ENCODE data around the gene ANKRD44.

Gene ANKRD44

DNA sequence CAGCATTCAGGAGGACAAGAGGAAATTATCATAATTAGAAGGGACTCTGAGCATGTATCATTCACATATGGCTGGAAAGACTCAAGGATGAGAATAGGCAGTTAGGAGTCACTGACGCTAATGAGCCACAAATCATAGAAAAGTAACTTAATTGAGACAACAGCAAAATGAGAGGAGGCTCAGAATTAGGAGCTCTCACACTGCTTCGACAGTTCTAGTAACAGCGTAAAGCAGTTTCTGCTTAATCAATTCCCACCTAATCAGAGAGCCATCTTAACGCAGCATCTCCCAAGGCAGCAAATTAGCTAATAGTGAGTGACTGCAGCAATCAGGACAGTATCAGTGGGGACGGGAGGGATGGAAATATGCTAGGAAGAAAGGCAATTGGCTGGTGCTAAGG lies 32.8 kb downstream of the ANKRD44 start:
- H3K4me3 ChIP-seq (ENCODE audit: low read depth, low read length) = no peak overlapping the region
- TF ChIP-seq CTCF (IDR thresholded peaks at IDR 0.05; ENCODE audit: low read depth, low read length) = no peak

DNA sequence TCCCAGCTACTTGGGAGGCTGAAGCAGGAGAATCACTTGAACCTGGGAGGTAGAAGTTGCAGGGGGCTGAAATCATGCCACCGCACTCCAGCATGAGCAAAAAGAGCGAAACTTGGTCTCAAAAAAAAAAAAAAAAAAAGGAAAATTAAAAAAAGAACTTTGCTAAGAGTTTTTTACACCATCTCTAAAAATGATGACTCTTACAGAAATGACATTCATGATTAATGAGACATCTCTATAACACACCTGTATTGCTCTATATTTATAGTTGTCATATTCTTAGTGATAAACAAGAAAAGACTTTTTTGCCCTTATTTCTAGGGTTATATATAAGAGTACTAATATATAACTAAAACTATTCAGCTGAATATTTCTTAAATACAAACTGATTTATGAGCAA lies 34.4 kb downstream of the ANKRD44 start:
- no peak overlapping the region for H3K4me3 ChIP-seq (ENCODE audit: low read depth, low read length)
- no peak for TF ChIP-seq CTCF (IDR thresholded peaks at IDR 0.05; ENCODE audit: low read depth, low read length)

GRCh38 chr2:197274937-197275336 lies 35.6 kb downstream of the ANKRD44 start:
- no peak for TF ChIP-seq CTCF (IDR thresholded peaks at IDR 0.05; ENCODE audit: low read depth, low read length)
- no peak overlapping the region for H3K4me3 ChIP-seq (ENCODE audit: low read depth, low read length)

DNA sequence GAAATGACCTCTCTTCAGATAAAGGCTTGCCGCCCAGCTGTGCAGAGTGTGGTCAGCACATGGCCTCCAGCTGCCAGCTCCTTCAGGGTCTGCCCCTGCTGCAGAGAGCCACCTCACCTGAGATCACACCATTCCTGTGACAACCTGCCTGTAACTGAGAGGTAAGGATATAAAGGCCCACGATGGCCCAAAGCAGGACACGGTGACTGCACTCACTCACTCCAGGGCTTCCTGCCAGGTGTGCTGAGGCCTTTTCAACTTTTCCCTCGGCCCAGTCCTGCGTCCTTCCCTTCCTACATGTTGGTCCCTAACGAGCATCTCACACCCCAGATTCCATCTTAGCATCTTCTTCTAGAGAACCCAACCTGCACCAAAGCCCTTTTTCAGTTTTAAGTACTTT lies 36.2 kb downstream of the ANKRD44 start:
- no peak for TF ChIP-seq CTCF (IDR thresholded peaks at IDR 0.05; ENCODE audit: low read depth, low read length)
- no peak overlapping the region for H3K4me3 ChIP-seq (ENCODE audit: low read depth, low read length)

DNA sequence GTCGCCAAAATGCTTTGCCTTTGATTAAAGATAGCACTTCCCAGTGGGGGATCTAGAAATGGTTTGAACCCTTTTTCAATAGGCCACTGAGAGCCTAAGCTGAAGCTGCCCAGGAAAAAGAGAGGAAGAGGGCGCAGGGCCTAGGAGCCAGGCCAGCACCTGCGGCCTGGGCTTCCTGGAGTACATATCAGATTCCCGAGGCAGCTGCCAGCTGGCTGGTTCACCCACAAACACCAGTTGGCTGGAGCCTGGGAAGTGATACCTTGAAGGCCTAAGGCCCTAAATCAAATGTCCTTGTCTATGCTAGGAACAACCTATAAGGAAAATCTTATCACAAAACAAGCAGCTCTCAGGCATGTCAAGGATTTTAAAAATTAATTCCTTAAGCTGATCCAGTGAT lies 37.1 kb downstream of the ANKRD44 start:
- TF ChIP-seq CTCF (IDR thresholded peaks at IDR 0.05; ENCODE audit: low read depth, low read length) = no peak
- H3K4me3 ChIP-seq (ENCODE audit: low read depth, low read length) = no peak overlapping the region

DNA sequence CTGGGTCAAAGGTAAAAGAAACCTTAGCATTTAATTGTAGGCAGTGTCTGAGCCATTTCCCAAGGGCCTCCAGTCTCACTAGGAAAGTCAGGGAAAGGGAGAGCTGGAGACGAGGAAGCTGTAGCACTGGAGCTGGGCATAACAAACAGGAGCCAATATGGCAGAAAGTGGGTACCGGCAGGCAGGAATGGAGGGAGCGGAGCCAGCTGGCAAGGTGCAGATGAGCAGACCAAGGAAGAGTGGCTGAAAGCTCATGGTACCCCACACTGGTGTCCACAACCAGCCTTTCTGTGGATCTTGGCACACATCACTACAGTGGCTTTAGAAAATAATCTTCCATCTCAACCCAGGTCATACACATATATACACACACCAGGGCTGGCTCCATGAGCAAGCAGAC lies 40.0 kb downstream of the ANKRD44 start:
- H3K4me3 ChIP-seq (ENCODE audit: low read depth, low read length) = no peak overlapping the region
- TF ChIP-seq CTCF (IDR thresholded peaks at IDR 0.05; ENCODE audit: low read depth, low read length) = no peak

GRCh38 chr2:197269815-197270214 lies 40.8 kb downstream of the ANKRD44 start:
- no peak overlapping the region for H3K4me3 ChIP-seq (ENCODE audit: low read depth, low read length)
- no peak for TF ChIP-seq CTCF (IDR thresholded peaks at IDR 0.05; ENCODE audit: low read depth, low read length)
